ENCODE data around the gene SRR.

DNA sequence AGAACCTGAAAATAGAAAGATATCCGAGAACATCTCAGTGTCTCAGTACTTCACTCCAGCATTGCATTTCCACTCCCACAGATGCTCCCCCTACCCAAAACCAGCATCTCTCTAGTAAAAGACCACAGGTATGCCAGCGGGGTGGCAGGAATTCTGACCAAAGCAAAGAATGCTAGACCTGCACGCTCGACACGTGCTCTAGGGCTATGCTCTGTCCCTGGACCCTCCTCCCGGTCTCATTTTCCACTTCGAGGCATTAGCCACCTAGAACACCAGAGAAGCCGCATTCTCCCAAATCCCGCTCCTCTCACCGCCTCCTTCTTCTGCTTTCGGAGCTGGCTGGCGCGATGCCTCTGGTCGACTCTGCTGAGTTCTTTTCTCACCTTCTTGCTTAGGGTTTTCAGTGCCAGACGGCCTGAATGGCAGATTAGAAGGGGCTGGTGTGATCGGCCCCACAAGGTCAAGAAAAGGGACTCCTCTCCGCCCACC lies 32.0 kb downstream of the SRR start:
- TF ChIP-seq, protein P1, sequence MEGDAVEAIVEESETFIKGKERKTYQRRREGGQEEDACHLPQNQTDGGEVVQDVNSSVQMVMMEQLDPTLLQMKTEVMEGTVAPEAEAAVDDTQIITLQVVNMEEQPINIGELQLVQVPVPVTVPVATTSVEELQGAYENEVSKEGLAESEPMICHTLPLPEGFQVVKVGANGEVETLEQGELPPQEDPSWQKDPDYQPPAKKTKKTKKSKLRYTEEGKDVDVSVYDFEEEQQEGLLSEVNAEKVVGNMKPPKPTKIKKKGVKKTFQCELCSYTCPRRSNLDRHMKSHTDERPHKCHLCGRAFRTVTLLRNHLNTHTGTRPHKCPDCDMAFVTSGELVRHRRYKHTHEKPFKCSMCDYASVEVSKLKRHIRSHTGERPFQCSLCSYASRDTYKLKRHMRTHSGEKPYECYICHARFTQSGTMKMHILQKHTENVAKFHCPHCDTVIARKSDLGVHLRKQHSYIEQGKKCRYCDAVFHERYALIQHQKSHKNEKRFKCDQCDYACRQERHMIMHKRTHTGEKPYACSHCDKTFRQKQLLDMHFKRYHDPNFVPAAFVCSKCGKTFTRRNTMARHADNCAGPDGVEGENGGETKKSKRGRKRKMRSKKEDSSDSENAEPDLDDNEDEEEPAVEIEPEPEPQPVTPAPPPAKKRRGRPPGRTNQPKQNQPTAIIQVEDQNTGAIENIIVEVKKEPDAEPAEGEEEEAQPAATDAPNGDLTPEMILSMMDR (IDR thresholded peaks at IDR 0.05) = no peak
- TF ChIP-seq POLR2A (IDR thresholded peaks at IDR 0.05) = no peak
- TF ChIP-seq POLR2AphosphoS5 (IDR thresholded peaks at IDR 0.05) = no peak
- TF ChIP-seq EP300 (IDR thresholded peaks at IDR 0.05; ENCODE audit: low read depth) = no peak
